ENCODE data around the gene SLC7A6OS. TPM values are rescaled to one million over a fixed set of nuclear protein-coding genes. Genes with fewer than 3 reads are reported as not detected.

Gene SLC7A6OS
- total and polyA plus RNA-seq, 8 donors, result 5.2 to 8.1 (median 6.5) TPM

GRCh38 chr16:68255712-68256111, 55.0 kb downstream of the SLC7A6OS start:
- DNase-seq, result peak in 1 of 6 donors; percentile 58
- TF ChIP-seq CTCF (IDR thresholded peaks at IDR 0.05), result no peak
- H3K9me3 ChIP-seq, result no peaks in the 10 kb centered on the region
- intact Hi-C loops (cut with DNase I), result loop anchor here in 1 of 3 donors (5.0 kb wide), 1 partner anchor 72 kb away; no protein-coding TSS in a partner anchor
- 88 to 94% methylated on average over 18 of the region's 18 CpGs for WGBS, 2 donors
- H3K4me1 ChIP-seq, result no peaks in the 10 kb centered on the region
- no peak overlapping the region for H3K4me3 ChIP-seq
- H3K27me3 ChIP-seq, result no peaks in the 10 kb centered on the region
- FAIRE-seq, result no peak
- H3K36me3 ChIP-seq, result no peaks in the 10 kb centered on the region
- no peak overlapping the region for H3K27ac ChIP-seq
- ATAC-seq, result no peak

- no peaks in the 10 kb centered on the region for H3K36me3 ChIP-seq
- WGBS, 2 donors, result 89 to 90% methylated on average over 4 of the region's 4 CpGs
These were observed 57.0 kb downstream of the SLC7A6OS start for GRCh38 chr16:68253721-68254120.

GRCh38 chr16:68252383-68252782, 58.4 kb downstream of the SLC7A6OS start:
- DNase-seq (no peak), FAIRE-seq (no peak), ATAC-seq (no peak)
- no peak for TF ChIP-seq CTCF (IDR thresholded peaks at IDR 0.05)
- WGBS, 2 donors, result 91 to 94% methylated on average over 5 of the region's 5 CpGs
- Histone ChIP-seq H3K9me3 (no peaks in the 10 kb centered on the region), H3K4me1 (no peaks in the 10 kb centered on the region), H3K27ac (no peak overlapping the region), H3K36me3 (no peaks in the 10 kb centered on the region), H3K27me3 (no peaks in the 10 kb centered on the region), H3K4me3 (no peak overlapping the region)
- intact Hi-C loops (cut with DNase I), result no loop called here

More at GRCh38 chr16:68253721-68254120, 57.0 kb downstream of the SLC7A6OS start:
- H3K27ac ChIP-seq, result no peak overlapping the region
- H3K27me3 ChIP-seq, result no peaks in the 10 kb centered on the region
- FAIRE-seq (no peak), ATAC-seq (no peak), DNase-seq (no peak)
- H3K4me3 ChIP-seq, result no peak overlapping the region
- no peaks in the 10 kb centered on the region for H3K9me3 ChIP-seq
- no peaks in the 10 kb centered on the region for H3K4me1 ChIP-seq
- intact Hi-C loops (cut with DNase I), result no loop called here
- no peak for TF ChIP-seq CTCF (IDR thresholded peaks at IDR 0.05)

GRCh38 chr16:68251832-68252231, 58.9 kb downstream of the SLC7A6OS start:
- Histone ChIP-seq H3K36me3 (no peaks in the 10 kb centered on the region), H3K9me3 (no peaks in the 10 kb centered on the region), H3K4me1 (no peaks in the 10 kb centered on the region), H3K27ac (no peak overlapping the region), H3K27me3 (no peaks in the 10 kb centered on the region), H3K4me3 (no peak overlapping the region)
- FAIRE-seq, result no peak
- 84 to 87% methylated on average over 5 of the region's 5 CpGs for WGBS, 2 donors
- intact Hi-C loops (cut with DNase I), result no loop called here
- no peak for DNase-seq
- ATAC-seq, result no peak
- no peak for TF ChIP-seq CTCF (IDR thresholded peaks at IDR 0.05)

- H3K36me3 ChIP-seq, result no peaks in the 10 kb centered on the region
- intact Hi-C loops (cut with DNase I), result no loop called here
- no peak overlapping the region for H3K27ac ChIP-seq
- H3K4me1 ChIP-seq, result peaks cover 0 to 5% (median 0%) of the 10 kb centered on the region in 3 donors
- H3K9me3 ChIP-seq, result no peaks in the 10 kb centered on the region
- no peak overlapping the region for H3K4me3 ChIP-seq
- no peak for DNase-seq
- no peak for TF ChIP-seq CTCF (IDR thresholded peaks at IDR 0.05)
- ATAC-seq, result no peak
- H3K27me3 ChIP-seq, result no peaks in the 10 kb centered on the region
- 83 to 85% methylated on average over 6 of the region's 6 CpGs for WGBS, 2 donors
- no peak for FAIRE-seq
These were observed 59.8 kb downstream of the SLC7A6OS start for GRCh38 chr16:68250951-68251350.

Data from pancreas (tissue), 10 donors.